HTERT RPE-1 (cell line): Measurements from ENCODE around the gene GABBR2.
"Not testable (repeated sequence)": the region's sequence is repeated elsewhere in the genome, so short reads cannot be mapped to it uniquely, and the experiment has no call there.

Source experiments
- in situ Hi-C: fragments of 300-500 bp; cut with MboI; formaldehyde crosslinking; loops from 4 replicates; pipeline ENCODE4 v1.14.3; 2020; ENCODE audit warnings: low sequenced_read_pairs

Gene GABBR2

DNA sequence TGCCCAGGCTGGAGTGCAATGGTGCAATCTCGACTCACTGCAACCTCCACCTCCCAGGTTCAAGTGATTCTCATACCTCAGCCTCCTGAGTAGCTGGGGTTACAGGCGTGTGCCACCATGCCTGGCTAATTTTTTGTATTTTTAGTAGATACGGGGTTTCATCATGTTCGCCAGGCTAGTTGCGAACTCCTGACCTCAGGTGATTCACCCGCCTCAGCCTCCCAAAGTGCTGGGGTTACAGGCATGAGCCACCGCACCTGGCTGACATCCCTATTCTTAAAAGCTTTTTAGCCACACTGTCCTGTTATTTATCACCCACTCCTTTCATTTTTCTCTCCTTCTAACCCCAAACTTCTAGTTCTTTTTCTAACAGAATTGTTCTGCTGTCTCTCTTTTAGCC, 425.6 kb downstream of the GABBR2 start:
- in situ Hi-C loops = not testable (repeated sequence)

GRCh38 chr9:98281281-98281680, 427.5 kb downstream of the GABBR2 start:
- in situ Hi-C loops = no loop called here

DNA sequence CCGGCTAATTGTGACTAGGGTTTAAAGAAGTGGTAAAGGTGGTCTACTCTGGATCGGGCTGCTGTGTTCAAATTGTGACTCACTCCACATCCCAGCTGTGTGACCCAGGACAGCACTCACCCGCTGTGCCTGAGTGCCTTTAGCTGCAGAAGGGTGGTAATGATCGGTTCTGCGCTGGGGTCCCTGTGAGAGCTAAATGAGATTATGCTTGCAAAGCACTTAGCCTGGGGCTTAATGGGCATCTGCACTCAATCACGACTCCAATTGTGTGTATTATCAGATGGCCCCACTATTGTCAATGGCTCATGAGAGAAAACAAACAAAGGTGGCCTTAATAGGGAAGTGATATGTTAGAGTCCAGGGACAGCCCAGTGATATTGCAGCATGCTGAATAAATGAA, 428.2 kb downstream of the GABBR2 start:
- in situ Hi-C loops = no loop called here

GRCh38 chr9:98280162-98280561, 428.6 kb downstream of the GABBR2 start:
- in situ Hi-C loops = no loop called here

DNA sequence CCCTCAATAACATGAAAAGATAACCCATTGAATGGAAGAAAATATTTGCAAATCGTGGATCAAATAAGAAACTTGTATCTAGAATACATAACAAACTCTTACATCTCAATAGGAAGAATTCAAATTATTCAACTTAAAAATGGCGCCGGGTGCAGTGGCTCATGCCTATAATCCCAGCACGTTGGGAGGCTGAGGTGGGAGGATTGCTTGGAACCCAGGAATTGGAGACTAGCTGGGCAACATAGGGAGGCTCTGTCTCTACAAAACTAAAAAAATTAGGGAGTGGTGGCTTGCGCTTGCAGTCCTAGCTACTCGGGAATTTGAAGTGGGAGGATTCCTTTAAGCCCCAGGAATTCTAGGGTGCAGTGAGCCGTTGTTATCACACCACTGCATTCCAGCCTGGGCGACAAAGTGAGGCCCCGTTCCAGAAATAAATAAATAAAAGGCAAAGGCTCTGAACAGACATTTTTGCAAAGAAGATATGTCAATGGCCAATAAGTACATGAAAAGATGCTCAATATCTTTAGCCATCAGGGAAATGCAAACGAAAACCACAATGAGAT, 431.7 kb downstream of the GABBR2 start:
- in situ Hi-C loops = no loop called here

DNA sequence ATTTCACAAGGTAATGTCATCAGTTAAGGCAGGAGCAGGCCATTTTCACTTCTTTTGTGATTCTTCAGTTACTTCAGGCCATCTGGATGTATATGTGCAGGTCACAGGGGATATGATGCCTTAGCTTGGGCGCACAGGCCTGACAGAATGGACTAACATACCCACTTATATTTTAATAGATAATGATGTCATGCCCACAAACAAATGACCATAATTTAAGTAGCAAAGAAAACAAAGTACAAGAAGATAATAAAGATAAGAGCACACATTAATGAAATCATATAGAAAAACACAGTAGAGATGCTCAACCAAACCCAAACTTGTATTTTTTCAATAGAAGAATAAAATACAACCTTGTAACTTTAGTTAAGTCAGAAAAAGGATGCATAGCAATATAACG, 433.6 kb downstream of the GABBR2 start:
- in situ Hi-C loops = no loop called here

- in situ Hi-C loops = no loop called here
Measured at GRCh38 chr9:98272083-98272482, 436.7 kb downstream of the GABBR2 start.

GRCh38 chr9:98271479-98271878, 437.3 kb downstream of the GABBR2 start:
- in situ Hi-C loops = no loop called here

DNA sequence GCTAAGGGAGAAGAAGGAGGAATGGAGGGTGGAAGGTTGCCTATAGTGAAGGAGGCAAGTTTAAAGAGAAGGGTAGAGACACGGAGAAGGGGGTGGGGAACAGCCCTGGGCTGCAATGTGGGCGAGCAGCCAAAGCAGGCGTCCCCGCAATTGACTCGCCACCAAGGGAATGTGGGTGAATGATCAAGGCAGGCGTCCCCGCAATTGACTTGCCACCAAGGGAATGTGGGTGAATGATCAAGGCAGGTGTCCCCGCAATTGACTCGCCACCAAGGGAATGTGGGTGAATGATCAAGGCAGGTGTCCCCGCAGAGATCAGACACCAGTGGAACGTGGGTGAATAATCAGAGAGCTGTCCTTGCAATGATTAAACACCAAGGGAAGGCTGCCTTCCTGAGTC, 438.5 kb downstream of the GABBR2 start:
- in situ Hi-C loops = not testable (repeated sequence)

DNA sequence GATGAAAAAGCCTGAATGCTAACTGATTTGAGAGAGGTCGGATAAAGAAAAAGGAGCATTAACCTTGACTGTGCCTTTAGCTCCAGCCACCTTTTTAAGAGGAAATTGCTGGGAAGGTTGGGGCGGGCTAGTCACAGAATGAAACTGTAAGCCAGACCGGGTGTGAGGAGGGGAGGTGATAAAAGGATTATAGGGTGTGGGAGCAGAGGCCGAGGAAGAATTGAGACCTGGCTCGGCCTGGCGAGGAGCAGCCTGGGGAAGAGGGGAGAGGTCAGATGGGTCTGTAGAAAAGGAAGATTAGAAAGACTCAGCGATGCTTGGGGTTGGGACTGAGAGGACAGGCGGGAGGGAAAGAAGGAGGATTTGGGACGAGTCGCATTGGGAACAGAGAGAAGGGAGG, 439.1 kb downstream of the GABBR2 start:
- in situ Hi-C loops = not testable (repeated sequence)

GRCh38 chr9:98267556-98267955, 441.2 kb downstream of the GABBR2 start:
- in situ Hi-C loops = not testable (repeated sequence)

DNA sequence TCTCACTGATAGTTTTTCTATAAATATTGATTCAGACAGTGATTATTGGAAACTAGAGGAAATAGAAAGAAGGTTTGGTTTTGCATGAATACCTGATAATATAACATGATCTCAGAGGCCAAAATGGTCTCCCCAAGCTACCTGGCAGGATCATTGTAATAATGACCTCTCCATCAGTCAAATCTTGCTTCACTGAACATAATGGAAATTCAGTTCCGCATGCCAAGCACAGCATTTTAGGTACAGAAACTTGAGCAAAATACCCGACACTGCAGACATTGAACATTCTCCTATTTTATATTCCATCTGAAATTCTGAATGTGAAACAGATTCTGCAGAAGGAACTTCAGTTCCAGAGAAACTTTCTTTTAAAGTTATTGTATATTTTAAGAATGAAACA, 444.2 kb downstream of the GABBR2 start:
- in situ Hi-C loops = no loop called here

DNA sequence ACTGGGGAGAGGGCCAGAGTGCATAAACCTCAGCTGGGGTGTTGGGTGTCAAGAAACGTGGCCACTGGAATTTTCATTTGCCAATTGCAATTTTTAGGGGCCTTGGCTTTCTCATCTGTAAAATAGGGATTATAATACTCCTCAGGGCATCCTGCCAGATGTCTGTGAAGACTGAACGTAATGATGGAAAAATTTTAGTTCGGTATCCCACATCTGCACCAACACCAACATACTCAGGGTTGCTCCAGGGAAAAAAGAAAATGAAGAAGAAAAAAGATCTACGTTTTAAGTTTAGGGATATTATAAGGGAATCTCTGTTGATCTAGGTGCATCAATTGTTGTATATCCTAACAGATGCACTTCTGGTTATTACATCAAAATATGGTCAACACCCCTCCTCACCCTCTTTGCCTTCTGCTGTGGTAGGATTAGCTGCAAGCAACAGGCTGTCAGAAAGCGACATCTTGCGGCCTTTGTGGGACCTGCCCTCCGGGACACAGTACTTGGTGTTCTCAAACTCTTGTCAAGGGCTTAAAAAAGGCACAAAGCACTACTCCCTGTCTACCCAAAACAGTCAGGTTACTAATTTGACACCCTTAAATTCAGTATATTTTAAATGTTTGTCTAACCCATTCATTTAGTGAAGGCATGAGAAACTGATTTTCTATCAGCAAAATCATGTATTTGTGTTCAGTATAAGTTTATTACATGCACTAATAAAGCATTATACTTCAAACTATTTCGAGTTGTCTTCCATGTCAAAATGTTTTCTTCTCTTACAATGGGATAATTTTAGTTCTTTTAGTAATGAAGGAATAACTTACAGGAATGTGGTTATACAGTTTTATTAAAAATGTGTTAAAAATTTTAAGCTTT, 445.0 kb downstream of the GABBR2 start:
- in situ Hi-C loops = no loop called here

DNA sequence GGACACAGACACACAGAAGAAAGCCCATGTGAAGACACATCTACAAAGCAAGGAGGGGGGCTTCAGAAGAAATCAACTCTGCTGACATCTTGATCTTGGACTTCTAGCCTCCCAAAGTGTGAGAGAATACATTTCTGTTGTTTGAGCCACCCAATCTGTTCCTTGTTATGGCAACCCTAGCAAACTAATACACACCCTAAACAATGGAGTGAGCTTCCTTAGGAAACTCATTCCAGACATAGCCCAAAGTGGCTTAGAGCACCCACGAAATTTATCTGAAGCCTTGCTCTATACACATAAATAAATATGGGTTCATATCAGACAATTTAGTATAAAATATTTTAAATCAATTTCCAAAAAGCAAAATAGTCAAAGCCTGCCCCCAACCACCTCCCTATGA, 445.7 kb downstream of the GABBR2 start:
- in situ Hi-C loops = no loop called here

GRCh38 chr9:98262056-98262455, 446.7 kb downstream of the GABBR2 start:
- in situ Hi-C loops = no loop called here

DNA sequence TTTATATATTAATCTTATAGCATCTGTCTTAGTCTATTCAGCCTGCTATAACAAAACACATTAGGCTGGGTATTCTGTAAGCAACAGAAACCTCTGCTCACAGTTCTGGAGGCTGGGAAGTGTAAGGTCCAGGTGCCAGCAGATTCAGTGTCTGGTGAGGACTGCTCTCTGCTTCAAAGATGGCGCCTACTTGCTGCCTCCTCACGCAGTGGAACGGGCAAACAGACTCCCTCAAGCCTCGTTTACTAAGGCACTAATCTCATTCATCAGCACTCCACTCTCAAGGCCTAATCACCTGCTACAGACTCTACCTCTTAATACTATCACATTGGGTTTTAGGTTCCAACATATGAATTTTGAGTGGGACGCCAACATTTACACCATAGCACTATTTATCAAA, 448.1 kb downstream of the GABBR2 start:
- in situ Hi-C loops = no loop called here

GRCh38 chr9:98259791-98260190, 448.9 kb downstream of the GABBR2 start:
- in situ Hi-C loops = no loop called here

- in situ Hi-C loops = no loop called here
Measured at GRCh38 chr9:98256756-98257155, 452.0 kb downstream of the GABBR2 start.

- in situ Hi-C loops = no loop called here
Measured at GRCh38 chr9:98255578-98256296, 453.0 kb downstream of the GABBR2 start, which contains the start of gene TBC1D2. TBC1D2 (minus strand) TSS chr9:98255649; CDS start chr9:98255541, 108 bp downstream.

- in situ Hi-C loops = no loop called here
Measured at GRCh38 chr9:98255061-98255577, 453.6 kb downstream of the GABBR2 start.

- in situ Hi-C loops = no loop called here
Measured at GRCh38 chr9:98254228-98255060, 454.3 kb downstream of the GABBR2 start.
